Effector CD8-positive, alpha-beta T cell (primary cell): ENCODE measurements around the gene PRELID3B.

Source experiments
- DNase-seq: peaks from one replicate; lab custom pipeline; 2025; lab: John Stamatoyannopoulos, UW

Gene PRELID3B

DNA sequence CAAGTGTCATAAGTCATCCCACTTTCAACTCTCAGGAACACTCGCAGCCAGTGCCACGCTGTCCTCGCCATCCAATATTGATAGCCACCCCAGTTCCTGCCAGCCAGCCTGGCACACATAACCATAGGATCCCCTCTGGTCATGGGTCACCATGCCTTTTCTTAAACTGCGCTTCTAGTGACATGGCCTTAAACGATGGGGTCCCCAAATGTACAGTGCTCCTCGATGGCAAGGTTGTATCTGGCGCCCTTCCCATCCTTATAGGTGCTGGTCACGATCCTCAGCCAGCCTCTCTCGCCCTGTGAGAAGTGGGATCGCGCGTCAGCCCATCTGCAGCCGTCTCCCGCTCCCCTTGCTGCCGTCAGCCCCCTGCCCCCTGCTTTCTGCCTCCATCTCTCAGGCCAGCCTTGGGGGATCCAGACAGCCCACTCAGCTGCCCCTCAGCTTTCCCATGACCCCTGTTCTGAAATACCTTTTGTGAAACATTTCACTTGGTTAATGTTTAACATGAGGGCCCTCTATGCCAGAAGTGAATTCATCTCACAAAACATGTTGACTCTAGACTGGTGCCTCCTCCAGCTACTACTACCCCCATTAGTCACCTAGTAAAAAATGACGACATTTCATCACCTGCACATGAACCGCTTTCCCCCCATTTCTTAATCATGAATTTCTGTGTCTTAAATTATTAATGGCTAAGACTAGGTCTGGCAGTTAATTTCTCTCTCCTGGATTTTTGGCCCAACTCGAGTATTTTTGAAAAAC, 46.9 kb downstream of the PRELID3B start:
- DNase-seq = no peak

DNA sequence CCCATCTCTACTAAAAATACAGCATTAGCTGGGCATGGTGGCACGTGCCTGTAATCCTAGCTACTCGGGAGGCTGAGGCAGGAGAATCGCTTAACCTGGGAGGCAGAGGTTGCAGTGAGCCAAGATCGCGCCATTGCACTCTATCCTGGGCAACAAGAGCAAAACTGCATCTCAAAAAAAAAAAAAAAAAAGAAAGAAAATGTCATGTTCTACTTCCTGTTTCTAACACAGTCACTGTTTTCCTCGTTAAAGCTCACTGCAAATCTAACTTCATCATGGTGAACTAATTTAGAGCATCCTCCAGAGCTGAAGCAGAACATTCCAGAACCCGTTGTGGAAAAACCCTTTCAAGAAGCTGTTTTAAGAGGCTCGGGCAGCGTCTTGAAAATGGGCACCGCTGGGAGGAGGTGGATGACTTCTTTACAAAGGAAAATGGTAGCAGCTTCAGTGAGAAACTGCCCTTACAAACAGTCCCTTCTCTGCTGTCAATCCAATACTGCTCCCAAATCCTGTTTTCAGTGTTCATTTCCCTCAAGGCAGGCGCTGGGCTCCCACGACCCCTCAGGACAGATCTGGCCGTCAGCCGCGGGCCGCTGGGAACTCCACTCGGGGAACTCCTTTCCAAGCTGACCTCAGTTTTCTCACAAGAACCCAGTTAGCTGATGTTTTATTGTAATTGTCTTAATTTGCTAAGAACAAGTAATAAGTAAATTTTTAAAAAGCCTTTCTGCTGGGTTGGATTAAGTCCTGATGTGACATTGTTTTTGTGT, 48.0 kb downstream of the PRELID3B start:
- DNase-seq = no peak

DNA sequence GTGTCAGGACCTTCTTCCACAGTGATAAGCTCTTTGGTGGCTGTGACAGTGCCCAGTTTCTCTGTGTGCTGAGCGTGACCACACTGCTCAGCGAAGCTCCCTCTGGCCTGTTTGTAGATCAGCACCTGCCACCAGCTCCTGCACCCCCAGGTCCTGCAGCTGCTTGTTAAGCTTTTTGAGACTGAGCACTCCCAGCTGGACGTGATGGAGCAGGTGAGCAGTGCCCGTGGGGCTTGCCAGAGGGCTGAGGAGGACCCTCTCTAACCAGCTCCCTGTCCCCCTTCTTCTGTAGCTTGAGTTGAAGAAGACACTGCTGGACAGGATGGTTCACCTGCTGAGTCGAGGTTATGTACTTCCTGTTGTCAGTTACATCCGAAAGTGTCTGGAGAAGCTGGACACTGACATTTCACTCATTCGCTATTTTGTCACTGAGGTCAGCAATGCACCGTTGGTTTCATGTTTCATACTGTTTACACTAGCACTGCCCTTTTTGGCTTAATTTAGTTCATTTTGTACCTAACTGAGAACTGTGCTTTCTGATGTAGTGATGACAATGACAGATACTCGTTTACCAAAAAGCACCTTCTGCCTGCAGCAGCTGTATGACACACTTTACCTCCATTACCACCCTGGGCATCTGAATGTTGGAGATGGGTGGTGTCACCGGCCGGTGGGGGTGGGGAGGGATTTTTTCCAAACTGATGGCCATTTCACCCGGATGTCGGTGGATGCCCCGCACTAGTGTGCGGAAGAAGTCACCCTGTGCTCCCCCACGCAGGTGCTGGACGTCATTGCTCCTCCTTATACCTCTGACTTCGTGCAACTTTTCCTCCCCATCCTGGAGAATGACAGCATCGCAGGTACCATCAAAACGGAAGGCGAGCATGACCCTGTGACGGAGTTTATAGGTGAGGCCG, 49.0 kb downstream of the PRELID3B start:
- DNase-seq = no peak

DNA sequence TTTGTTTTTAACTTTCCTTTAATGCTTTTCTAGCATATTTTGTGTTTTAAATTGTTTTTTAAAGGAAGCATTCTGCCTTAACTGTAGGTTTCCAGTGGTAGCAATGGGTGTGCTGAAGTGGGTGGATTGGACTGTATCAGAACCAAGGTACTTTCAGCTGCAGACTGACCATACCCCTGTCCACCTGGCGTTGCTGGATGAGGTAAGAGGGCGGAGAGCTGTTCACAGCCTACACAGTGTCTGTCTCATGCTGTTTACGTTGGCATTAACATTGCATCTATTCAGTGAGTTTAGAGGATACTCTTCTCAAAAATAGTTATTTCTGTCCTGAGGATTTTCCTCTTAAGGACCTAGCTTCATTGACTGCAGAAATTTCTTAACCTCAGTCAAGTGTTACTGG, 49.7 kb downstream of the PRELID3B start:
- no peak for DNase-seq

DNA sequence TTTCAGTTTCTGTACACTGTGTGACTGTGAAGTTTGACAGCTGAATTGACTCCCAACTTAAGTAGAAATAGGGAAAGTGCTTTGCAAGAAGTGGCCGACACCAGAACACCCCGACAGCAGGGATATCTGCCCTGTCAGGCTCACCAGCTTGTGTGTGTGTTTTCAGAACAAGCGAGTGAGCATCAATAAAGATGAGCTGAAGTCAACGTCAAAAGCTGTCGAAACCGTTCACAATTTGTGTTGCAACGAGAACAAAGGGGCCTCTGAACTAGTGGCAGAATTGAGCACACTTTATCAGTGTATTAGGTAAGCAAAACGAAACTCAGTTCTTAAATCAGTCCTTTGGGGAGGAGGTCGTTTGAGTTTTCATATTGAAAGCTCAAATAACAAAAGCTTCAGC, 50.9 kb downstream of the PRELID3B start:
- no peak for DNase-seq

DNA sequence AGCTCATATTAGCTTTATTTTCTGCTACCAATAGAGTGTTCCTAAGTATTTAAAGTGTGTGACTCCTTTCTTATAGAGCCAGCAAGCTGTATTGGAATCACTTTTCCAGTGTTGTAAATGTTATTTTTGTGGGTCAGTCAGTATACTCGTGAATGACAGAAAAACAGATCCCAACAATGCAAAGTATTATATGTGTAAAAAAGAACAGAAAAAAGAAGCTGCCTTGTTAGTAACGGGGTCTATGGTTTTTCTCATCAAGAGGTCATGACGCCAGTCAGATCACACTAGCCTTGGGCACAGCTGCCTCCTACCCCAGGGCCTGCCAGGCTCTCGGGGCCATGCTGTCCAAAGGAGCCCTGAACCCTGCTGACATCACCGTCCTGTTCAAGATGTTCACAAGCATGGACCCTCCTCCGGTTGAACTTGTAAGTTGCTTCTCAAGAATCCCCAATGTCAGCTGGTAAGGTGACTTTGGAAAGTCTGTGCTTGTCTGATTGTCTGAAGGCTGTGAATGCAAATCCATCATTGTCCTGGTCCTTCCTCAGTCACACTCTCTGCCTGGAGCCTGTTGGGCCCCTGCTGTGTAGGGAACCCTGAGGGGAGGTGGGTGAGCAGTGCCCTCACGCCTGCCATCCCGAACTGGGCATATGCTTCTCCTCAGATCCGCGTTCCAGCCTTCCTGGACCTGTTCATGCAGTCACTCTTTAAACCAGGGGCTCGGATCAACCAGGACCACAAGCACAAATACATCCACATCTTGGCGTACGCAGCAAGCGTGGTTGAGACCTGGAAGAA, 51.7 kb downstream of the PRELID3B start:
- DNase-seq = no peak

DNA sequence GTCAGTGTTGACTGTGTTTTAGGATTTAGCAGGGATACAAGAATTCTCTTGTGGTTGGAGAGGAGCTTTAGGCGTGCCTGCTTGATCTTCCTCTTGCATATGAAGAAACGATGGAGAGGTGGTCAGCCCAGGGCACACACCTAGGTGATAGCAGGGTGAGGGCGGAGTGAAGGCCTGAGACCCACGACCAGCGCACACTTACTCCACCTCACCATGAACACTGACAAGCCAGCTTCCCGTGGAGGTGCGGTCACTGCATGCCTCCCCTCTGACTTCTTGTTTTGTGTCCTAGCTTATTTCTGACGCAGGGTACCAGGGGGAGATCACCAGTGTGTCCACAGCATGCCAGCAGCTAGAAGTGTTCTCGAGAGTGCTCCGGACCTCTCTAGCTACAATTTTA, 53.4 kb downstream of the PRELID3B start:
- no peak for DNase-seq

DNA sequence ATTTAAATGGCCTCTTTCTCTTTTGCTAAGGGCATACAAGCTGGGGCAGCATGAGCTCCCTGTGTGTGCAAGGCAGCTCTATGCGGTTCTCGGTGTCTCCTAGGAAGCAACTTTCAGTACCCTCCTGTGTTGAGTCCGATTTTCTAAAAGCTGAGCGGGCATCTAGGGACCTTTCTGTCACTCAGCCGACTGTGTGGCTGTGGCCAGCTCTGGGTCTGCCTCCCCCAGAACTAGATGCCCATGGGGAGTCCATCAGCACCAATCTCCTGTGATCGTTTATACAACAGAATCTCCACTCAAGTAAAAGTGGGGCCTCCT, 54.1 kb downstream of the PRELID3B start:
- DNase-seq = no peak

DNA sequence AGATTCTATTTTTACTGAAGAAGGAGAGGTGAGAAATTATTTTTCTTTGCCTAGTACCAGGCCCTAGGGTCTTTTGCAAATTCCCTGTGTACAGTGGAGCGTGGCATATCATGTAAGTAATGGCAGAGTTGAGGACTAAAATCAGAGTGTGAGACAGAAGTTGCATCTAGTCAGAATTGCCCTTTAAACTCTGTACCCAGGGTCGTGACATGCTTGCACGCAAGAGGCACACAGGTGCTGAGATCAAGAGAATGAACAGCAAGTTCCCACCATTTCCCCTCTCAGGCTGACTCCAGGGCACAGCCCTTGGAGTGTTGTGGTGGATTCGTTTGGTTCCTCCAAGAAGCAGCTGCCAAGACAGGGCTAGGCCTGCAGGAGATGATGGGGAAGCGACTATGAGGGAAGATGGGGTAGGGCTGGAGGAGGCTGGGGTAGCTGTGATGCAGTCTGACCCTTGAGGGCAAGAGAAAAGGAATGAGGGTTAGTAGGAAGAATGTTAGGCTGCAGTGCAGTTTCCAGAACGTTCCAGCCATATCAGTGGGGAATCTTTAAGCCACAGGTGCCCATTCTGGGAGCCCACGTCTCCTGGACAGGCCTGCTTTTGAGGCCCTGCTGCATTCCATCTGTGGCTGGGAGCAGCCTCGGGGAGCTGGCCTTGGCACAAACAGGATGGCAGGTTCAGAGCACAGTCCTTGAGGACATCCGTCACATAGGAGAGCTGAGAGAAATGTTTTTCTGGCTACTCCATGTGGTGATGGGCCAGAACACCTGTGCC, 54.6 kb downstream of the PRELID3B start:
- DNase-seq = no peak

DNA sequence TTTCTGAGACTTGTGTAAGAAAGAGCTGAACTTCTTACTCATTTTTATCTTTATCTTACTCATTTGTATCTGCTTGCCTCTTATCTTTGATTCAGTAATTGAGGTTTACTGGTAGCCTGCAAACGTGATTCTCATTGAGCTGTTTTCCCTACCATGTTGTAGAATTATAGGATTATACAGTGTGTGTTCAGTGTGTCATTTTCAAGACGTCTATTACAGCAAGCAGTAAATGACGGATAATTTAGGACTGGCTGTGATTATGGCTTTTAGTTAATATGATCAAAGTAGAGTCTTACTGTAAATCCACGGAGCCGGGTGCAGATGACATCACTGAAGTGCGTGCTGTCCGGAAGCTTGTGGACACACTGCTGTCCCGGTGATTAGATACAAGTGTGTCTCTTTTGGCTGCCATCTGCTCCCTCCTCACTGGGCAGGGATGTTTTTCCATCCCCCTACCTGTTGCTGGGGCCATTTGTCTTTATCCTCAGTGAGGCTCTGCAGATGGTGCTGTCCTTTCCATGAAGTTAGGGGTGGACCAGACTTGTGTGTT, 55.5 kb downstream of the PRELID3B start:
- no peak for DNase-seq

DNA sequence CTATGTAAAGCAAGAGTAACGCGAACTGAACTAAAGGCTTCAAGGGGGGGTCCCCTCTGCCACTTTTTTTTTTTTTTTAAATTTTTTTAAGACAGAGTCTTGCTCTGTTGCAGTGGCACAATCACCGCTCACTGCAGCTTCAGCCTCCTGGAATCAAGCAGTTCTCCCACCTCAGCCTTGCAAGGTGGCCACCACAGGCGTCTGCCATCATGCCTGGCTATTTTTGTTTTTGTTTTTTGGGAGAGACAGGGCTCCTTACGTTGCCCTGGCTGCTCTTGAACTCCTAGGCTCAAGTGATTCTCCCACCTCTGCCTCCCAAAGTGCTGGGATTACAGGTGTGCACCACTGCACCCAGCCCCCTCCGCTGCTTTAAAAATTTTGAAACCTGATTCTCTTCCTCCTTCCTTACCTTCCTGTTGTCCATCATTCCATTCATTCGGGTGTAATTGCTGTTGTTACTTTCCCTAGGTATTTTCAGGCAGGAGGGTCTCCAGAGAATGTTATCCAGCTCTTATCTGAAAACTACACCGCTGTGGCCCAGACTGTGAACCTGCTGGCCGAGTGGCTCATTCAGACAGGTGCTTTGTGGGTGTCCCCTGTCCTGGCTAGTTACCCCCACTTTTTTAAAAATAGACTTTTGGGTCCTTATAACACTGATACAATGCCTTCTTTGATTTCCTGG, 56.2 kb downstream of the PRELID3B start:
- DNase-seq = no peak

DNA sequence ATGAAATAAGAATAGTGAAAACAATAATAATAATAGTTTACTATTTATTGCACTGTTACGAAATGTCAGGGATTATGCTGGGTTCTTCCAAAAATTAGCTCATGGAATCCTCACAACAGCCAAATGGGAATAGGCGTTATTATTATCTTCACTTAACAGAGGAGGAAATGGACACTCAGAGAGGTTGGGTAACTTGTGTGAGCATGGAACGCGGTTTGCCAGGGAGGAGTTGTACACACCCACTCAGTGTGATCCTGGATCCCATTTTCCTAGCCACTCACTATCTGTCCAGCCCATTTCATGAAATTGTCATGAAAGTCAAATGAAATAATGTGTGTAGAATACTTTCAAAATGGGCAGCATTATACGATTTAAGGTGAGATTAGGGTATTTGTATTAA, 56.9 kb downstream of the PRELID3B start:
- DNase-seq = no peak

DNA sequence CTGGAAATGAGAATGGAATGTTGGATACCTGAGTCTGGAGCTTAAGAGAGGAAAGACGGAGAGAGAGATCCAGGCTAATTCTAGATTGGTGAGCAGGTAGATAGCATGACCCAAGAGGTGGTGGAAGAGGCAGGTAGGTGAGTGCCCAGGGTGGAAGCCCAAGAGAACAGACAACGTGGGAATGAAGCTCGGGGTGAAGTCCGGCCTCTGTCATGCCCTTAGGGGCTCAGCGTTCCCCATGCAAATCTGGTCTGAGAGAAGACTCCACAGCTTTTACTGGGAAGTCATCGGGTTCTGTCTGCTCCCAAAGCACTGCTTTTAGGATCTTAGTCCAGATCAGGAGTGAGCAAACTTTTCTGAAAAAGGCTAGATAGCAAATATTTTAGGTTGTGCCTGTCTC, 57.9 kb downstream of the PRELID3B start:
- DNase-seq = no peak
